KMS-11 (cell line): ENCODE measurements around the gene ANGPT4.
"Not testable (repeated sequence)": the region's sequence is repeated elsewhere in the genome, so short reads cannot be mapped to it uniquely, and the experiment has no call there.

Experiments
- H2AFZ ChIP-seq: fragments of 200-600 bp; sonication (generic); 2 replicates; pipeline ENCODE4 v1.6.1; 2016; ENCODE audit warnings: antibody characterized with exemption, mixed run types, low read depth
- H3K27ac ChIP-seq: fragments of 200-600 bp; sonication (generic); 2 replicates; pipeline ENCODE4 v1.6.1; 2016; ENCODE audit warnings: mild to moderate bottlenecking, mixed run types
- H3K27me3 ChIP-seq: fragments of 200-600 bp; sonication (generic); 2 replicates; pipeline ENCODE4 v1.6.1; 2017; ENCODE audit warnings: mild to moderate bottlenecking, low read depth, mixed run types, moderate library complexity; ENCODE audit not compliant: insufficient read depth
- H3K36me3 ChIP-seq: fragments of 200-600 bp; sonication (generic); 2 replicates; pipeline ENCODE4 v1.6.1; 2017; ENCODE audit warnings: mild to moderate bottlenecking, mixed run types; ENCODE audit not compliant: insufficient read depth
- H3K4me1 ChIP-seq: fragments of 200-600 bp; sonication (generic); 2 replicates; pipeline ENCODE4 v1.6.1; 2016; ENCODE audit warnings: mild to moderate bottlenecking, low read depth, mixed run types; ENCODE audit not compliant: poor library complexity, severe bottlenecking
- H3K4me2 ChIP-seq: fragments of 200-600 bp; sonication (generic); 2 replicates; pipeline ENCODE4 v1.7.0; 2016; ENCODE audit warnings: mild to moderate bottlenecking, mixed run types
- H3K4me3 ChIP-seq: fragments of 200-600 bp; sonication (generic); IDR thresholded peaks from 2 replicates; pipeline ENCODE4 v1.6.1; 2017; ENCODE audit warnings: low read depth, low read length, mixed read lengths; ENCODE audit not compliant: insufficient read depth
- H3K79me2 ChIP-seq: fragments of 200-600 bp; sonication (generic); 2 replicates; pipeline ENCODE4 v1.6.1; 2016; ENCODE audit warnings: low read depth, mixed run types; ENCODE audit not compliant: insufficient read depth
- H3K9ac ChIP-seq: fragments of 200-600 bp; sonication (generic); 2 replicates; pipeline ENCODE4 v1.6.1; 2016; ENCODE audit warnings: mild to moderate bottlenecking, mixed run types
- H4K20me1 ChIP-seq: fragments of 200-600 bp; sonication (generic); 2 replicates; pipeline ENCODE4 v1.6.1; 2016; ENCODE audit warnings: mild to moderate bottlenecking, mixed run types; ENCODE audit not compliant: insufficient read depth
- CTCF ChIP-seq: fragments of 200-600 bp; sonication (generic); conservative IDR thresholded peaks from 2 replicates; pipeline ENCODE4 v1.6.1; 2017; ENCODE audit warnings: low read depth, mild to moderate bottlenecking, antibody characterized with exemption, low read length, moderate library complexity, mixed read lengths

Gene ANGPT4

GRCh38 chr20:831251-831650 lies 84.9 kb downstream of the ANGPT4 start:
- no peaks in the 10 kb centered on the region for H3K27me3 ChIP-seq
- no peaks in the 10 kb centered on the region for H4K20me1 ChIP-seq
- H3K27ac ChIP-seq = peak overlapping the region; percentile 97
- H3K79me2 ChIP-seq = peaks cover 24% of the 10 kb centered on the region
- no peak for TF ChIP-seq CTCF
- no peak overlapping the region for H3K4me3 ChIP-seq
- H2AFZ ChIP-seq = no peak overlapping the region
- peak overlapping the region; percentile 37 for H3K4me2 ChIP-seq
- H3K4me1 ChIP-seq = peaks cover 81% of the 10 kb centered on the region
- H3K9ac ChIP-seq = peak overlapping the region; percentile 7; the same call in 1 of the 2 replicates
- H3K36me3 ChIP-seq = no peaks in the 10 kb centered on the region

GRCh38 chr20:830011-830521 lies 86.1 kb downstream of the ANGPT4 start:
- no peak for TF ChIP-seq CTCF

GRCh38 chr20:829551-829950 lies 86.6 kb downstream of the ANGPT4 start:
- Histone ChIP-seq H3K27me3 (no peaks in the 10 kb centered on the region), H3K4me1 (peaks cover 80% of the 10 kb centered on the region), H3K4me2 (peak overlapping the region; percentile 89), H2AFZ (0 out of 2 replicates have a peak overlapping the region, but pooled peaks have one; percentile 5), H3K79me2 (peaks cover 10% of the 10 kb centered on the region), H3K9ac (peak overlapping the region; percentile 63), H4K20me1 (no peaks in the 10 kb centered on the region), H3K27ac (peak overlapping the region; percentile 97), H3K36me3 (no peaks in the 10 kb centered on the region), H3K4me3 (no peak overlapping the region)
- no peak for TF ChIP-seq CTCF

More at GRCh38 chr20:830011-830521, 86.1 kb downstream of the ANGPT4 start:
- Histone ChIP-seq H3K79me2 (peaks cover 14% of the 10 kb centered on the region), H2AFZ (peak overlapping the region; percentile 40), H3K4me2 (peak overlapping the region; percentile 89), H3K4me1 (peaks cover 80% of the 10 kb centered on the region), H3K4me3 (no peak overlapping the region), H3K36me3 (no peaks in the 10 kb centered on the region), H3K9ac (peak overlapping the region; percentile 63; the same call in 1 of the 2 replicates), H3K27ac (peak overlapping the region; percentile 97), H4K20me1 (no peaks in the 10 kb centered on the region), H3K27me3 (no peaks in the 10 kb centered on the region)

GRCh38 chr20:828987-829386 lies 87.1 kb downstream of the ANGPT4 start:
- H3K27ac ChIP-seq = peak overlapping the region; percentile 97
- H3K9ac ChIP-seq = peak overlapping the region; percentile 63; the same call in 1 of the 2 replicates
- H3K79me2 ChIP-seq = peaks cover 5% of the 10 kb centered on the region; the same call in 1 of the 2 replicates
- H2AFZ ChIP-seq = peak overlapping the region; percentile 28; the same call in 1 of the 2 replicates
- H4K20me1 ChIP-seq = no peaks in the 10 kb centered on the region
- TF ChIP-seq CTCF = no peak
- H3K4me3 ChIP-seq = no peak overlapping the region
- H3K4me2 ChIP-seq = peak overlapping the region; percentile 95
- no peaks in the 10 kb centered on the region for H3K36me3 ChIP-seq
- H3K27me3 ChIP-seq = no peaks in the 10 kb centered on the region
- H3K4me1 ChIP-seq = peaks cover 80% of the 10 kb centered on the region

GRCh38 chr20:827981-828380 lies 88.2 kb downstream of the ANGPT4 start:
- not testable (repeated sequence) for H3K27me3 ChIP-seq, H3K79me2 ChIP-seq, H2AFZ ChIP-seq, H3K36me3 ChIP-seq, H4K20me1 ChIP-seq, H3K4me3 ChIP-seq
- H3K4me2 ChIP-seq = peak overlapping the region; percentile 95
- H3K27ac ChIP-seq = peak overlapping the region; percentile 97
- H3K4me1 ChIP-seq = peaks cover 86% of the 10 kb centered on the region
- peak overlapping the region; percentile 63; the same call in 1 of the 2 replicates for H3K9ac ChIP-seq
